Right lobe of liver (tissue), 4 donors: Measurements from ENCODE around the gene ARL6IP4.

Experiments
- CTCF ChIP-seq, 4 donors: fragments of 200-600 bp in 3 of 4; fragments of 450-650 bp in 1 of 4; IDR thresholded peaks; one replicate each; pipeline versions ENCODE4 v1.5.1 to v1.8.0; 2016 to 2022; ENCODE audit warnings: antibody characterized with exemption in 4 of 4, mild to moderate bottlenecking in 2 of 4
- POLR2A ChIP-seq: fragments of 450-650 bp; IDR thresholded peaks from one replicate; pipeline ENCODE4 v1.6.1; 2017; ENCODE audit warnings: antibody characterized with exemption, mild to moderate bottlenecking
- donor health status: DM: no; HTN: no; CAD: no.
- donor health status: DM: no; HTN: no; CAD: no.
- donor health status: DM: no; HTN: yes; CAD: no.

- no peak for TF ChIP-seq CTCF (IDR thresholded peaks at IDR 0.05)
- TF ChIP-seq POLR2A, result no peak
These were observed 41.5 kb downstream of the ARL6IP4 start for GRCh38 chr12:123021688-123022604.
